ENCODE results near the gene SPATS2. TPM values are rescaled to one million over a fixed set of nuclear protein-coding genes. Genes with fewer than 3 reads are reported as not detected.
A peak's percentile ranks its signal among the peaks of the same experiment; 100 is the strongest.

The SPATS2 gene
- total and polyA plus RNA-seq, 10 of the 15 experiments (the other 5 are each of a cell fraction or from before 2014, with no cell fraction given): 9.0 to 54.2 (median 27.5) TPM

- Histone ChIP-seq H3K4me2 (ENCODE audit: control insufficient read depth, insufficient read depth) (no peak overlapping the region), H3K9ac (ENCODE audit: control insufficient read depth, insufficient read depth, low read length) (no peak overlapping the region), H3K4me3 (no peak overlapping the region), H3K4me1 (ENCODE audit: control insufficient read depth, insufficient read depth, low read length) (peaks cover 18% of the 10 kb centered on the region), H3K36me3 (ENCODE audit: control insufficient read depth in 2 of 2, insufficient read depth in 2 of 2, low read length in 1 of 2) (peaks cover 2 to 3% of the 10 kb centered on the region in 2 experiments; a peak in 3 of 4 replicates), H3K27ac (ENCODE audit: control insufficient read depth, insufficient read depth) (peak overlapping the region; percentile 42), H4K20me1 (ENCODE audit: control insufficient read depth, insufficient read depth) (no peaks in the 10 kb centered on the region), H3K9me3 (replicated peaks; ENCODE audit: control insufficient read depth, insufficient read depth, low read length) (peaks cover 11% of the 10 kb centered on the region; the same call in 2 of the 3 replicates), H2AFZ (ENCODE audit: control insufficient read depth, low read depth, low read length) (no peak overlapping the region), H3K27me3 (replicated peaks in 1 of 2; ENCODE audit: control insufficient read depth in 2 of 2, insufficient read depth in 2 of 2, low read length in 1 of 2) (no peaks in the 10 kb centered on the region), H3K79me2 (ENCODE audit: control insufficient read depth, insufficient read depth, low read length) (peaks cover 35% of the 10 kb centered on the region)
- ChIA-PET RAD21 (ENCODE audit: unreplicated experiment) (interaction anchor here (0.7 to 1.1 kb wide), 2 partner anchors 20 to 132 kb away, joined by 4 read pairs; no protein-coding TSS in a partner anchor), SMC1A (ENCODE audit: uncharacterized antibody, unreplicated experiment) (interaction anchor here (0.8 kb wide), 1 partner anchor 20 kb away, joined by 3 read pairs; no protein-coding TSS in a partner anchor), CTCF (interaction anchor here (0.5 kb wide), 1 partner anchor 82 kb away, joined by 4 read pairs; no protein-coding TSS in a partner anchor), POLR2A (interaction anchor here (0.7 kb wide), 3 partner anchors 8 to 178 kb away, joined by 3 to 8 read pairs (median 5); no protein-coding TSS in a partner anchor)
- FAIRE-seq: no peak
- ATAC-seq: no peak
- DNase-seq (ENCODE audit: low read depth, low spot score): no peak
- intact Hi-C loops (cut with micrococcal nuclease; ENCODE audit: unreplicated experiment) (no loop called here), in situ Hi-C loops (cut with MboI) (no loop called here)
- 90% methylated on average over 3 of the region's 3 CpGs for WGBS (ENCODE audit: insufficient coverage, insufficient replicate concordance, low lambda C conversion rate, missing lambda C conversion rate)
- TF ChIP-seq KLF5 (IDR thresholded peaks at IDR 0.05; ENCODE audit: partially characterized antibody): no peak
- no peak for TF ChIP-seq SIN3A (IDR thresholded peaks at IDR 0.05; ENCODE audit: low read depth, low read length)
- TF ChIP-seq ZBED1 (IDR thresholded peaks at IDR 0.05; ENCODE audit: borderline replicate concordance): no peak
- TF ChIP-seq ZBTB40 (IDR thresholded peaks at IDR 0.05; ENCODE audit: borderline replicate concordance): peak; percentile 71
- no peak for TF ChIP-seq RELB (IDR thresholded peaks at IDR 0.05; ENCODE audit: low read depth)
- no peak for TF ChIP-seq USF1 (IDR thresholded peaks at IDR 0.05; ENCODE audit: borderline replicate concordance, extremely low read length, insufficient read depth, low read depth, low read length)
- TF ChIP-seq NFYA (IDR thresholded peaks at IDR 0.05; ENCODE audit: borderline replicate concordance, low read depth, low read length): no peak
- BruUV-seq (replicated peaks): no TSS peak
Measured at GRCh38 chr12:49448858-49449257, 81.6 kb downstream of the SPATS2 start.
